Measurements from ENCODE around the gene CCL24.
"Not testable (repeated sequence)": the region's sequence is repeated elsewhere in the genome, so short reads cannot be mapped to it uniquely, and the experiment has no call there.

The CCL24 gene

DNA sequence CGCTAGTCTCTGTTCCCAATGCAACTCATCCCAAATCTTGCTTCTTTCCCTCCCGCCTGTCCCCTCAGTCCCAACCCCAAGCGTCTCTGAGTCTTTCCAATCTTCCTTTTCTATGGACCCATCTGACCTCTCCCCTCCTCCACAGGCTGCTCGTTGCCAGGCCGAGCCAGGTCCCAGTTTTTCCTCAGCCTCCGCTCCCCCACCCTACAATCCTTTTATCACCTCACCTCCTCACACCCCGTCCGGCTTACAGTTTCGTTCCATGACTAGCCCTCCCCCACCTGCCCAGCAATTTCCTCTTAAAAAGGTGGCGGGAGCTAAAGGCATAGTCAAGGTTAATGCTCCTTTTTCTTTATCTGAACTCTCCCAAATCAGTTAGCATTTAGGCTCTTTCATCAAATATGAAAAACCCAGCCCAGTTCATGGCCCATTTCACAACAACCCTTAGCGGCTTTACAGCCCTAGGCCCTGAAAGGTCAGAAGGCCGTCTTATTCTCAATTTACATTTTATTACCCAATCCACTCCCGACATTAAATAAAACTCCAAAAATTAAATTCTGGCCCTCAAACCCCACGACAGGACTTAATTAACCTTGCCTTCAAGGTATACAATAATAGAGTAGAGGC lies 32.8 kb downstream of the CCL24 start:
- not testable (repeated sequence) for DNase-seq (ENCODE audit: low spot score)

DNA sequence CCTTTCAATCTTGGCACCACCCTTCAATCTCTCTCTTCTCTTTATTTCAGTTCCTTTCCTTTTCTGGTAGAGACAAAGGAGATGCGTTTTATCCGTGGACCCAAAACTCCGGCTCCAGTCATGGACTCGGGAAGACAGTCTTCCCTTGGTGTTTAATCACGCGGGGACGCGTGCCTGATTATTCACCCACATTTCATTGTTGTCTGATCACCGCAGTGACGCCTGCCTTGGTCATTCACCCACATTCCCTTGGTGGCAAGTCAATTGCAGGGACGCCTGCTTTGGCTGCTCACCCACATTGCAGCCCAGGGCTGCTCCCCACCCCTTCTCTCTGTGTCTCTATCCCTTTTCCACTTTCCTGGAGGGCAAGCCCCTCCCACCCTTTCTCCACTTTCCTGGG lies 34.1 kb downstream of the CCL24 start:
- DNase-seq (ENCODE audit: low spot score) = not testable (repeated sequence)

DNA sequence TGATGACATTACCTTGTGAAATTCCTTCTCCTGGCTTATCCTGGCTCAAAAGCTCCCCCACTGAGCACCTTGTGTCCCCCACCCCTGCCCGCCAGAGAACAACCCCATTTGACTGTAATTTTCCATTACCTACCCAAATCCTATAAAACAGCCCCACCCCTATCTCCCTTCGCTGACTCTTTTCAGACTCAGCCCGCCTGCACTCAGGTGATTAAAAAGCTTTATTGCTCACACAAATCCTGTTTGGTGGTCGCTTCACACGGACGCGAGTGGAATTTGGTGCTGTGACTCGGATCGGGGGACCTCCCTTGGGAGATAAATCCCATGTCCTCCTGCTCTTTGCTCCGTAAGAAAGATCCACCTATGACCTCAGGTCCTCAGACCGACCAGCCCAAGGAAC lies 34.6 kb downstream of the CCL24 start:
- not testable (repeated sequence) for DNase-seq (ENCODE audit: low spot score)

DNA sequence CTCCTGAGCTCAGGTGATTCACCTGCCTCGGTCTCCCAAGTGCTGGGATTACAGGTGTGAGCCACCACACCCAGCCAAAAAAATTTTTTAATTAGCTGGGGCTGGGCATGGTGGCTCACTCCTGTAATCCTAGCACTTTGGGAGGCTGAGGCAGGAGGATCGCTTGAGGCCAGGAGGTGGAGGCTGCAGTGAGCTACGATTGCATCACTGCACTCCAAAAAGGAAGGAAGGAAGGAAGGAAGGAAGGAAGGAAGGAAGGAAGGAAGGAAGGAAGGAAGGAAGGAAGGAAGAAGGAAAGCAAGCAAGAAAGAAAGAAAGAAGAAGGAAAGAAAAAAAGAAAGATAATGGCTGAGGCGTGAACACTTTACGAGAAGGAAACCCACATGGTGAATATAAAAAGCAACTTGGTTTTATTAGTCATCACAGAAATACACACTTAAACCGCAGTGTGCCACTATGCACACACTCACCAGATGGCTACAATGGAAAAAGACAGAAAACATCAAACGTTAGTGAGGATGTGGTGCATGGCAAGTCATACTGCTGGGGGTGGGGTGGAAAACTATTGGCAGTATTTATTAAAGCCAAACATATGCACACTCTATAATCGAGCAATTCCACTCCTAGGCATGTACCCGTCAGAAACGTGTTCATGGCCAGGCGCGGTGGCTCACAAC lies 37.2 kb downstream of the CCL24 start:
- DNase-seq (ENCODE audit: low spot score) = peak; percentile 48

DNA sequence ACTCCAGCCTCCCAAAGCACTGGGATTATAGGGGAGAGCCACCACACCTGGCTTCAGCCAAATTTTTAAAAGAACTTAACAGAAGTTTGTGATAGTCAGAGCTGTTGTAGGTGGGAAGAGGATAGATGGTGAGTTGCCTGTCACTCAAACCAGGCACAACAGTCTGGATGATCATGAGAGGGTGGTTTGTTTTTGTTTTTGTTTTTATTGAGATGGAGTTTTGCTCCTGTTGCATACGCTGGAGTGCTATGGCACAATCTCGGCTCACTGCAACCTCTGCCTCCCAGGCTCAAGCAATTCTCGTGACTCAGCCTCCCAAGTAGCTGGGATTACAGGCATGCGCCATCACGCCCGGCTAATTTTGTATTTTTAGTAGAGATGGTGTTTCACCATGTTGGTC lies 39.6 kb downstream of the CCL24 start:
- not testable (repeated sequence) for DNase-seq (ENCODE audit: low spot score)

DNA sequence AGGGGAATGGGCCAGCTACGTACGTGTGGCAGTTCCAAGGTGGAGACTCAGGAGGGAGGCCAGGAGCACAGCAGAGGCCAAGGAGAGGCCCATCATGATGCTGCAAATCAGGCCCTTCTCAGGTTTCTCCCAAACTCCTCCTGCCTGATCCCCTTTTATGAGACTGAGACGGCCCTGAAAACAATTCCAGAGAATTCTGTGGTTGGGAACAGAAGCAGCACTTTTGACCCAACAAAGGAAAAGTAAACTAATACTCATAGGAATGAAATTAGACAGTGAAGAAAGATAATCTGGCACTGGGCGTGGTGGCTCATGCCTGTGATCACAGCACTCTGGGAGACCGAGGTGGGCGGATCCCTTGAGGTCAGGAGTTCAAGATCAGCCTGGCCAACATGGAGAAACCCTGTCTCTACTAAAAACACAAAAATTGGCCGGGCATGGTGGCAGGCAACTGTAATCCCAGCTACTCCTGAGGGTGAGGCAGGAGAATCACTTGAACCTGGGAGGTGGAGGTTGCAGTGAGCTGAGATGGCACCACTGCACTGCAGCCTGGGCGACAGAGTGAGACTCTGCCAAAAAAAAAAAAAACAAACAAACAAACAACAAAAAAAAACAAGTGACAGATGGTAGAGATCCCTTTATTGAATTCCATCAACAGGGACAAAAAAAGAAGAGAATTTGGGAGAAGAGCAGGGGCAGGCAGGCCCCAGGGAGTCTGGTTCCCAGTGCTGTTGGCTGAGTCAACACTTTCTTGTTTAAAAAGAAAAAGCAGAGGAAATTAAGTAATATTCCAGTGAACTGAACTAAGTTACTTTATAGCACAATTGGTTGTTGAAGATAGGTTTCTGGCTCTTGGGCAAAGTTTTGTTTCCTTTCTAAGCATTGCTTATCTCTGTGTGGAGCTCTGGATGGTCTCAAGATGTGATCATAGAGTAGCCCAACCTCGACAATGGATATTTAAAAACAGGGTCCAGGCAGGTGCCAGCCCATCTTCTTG lies 41.2 kb downstream of the CCL24 start, which contains the start of gene CCL26:
Gene CCL26, minus strand, starts transcription at position 131 of the 997 bp plus-strand sequence. Its CDS starts 35 bp downstream, at position 96.
- DNase-seq (ENCODE audit: low spot score) = no peak

DNA sequence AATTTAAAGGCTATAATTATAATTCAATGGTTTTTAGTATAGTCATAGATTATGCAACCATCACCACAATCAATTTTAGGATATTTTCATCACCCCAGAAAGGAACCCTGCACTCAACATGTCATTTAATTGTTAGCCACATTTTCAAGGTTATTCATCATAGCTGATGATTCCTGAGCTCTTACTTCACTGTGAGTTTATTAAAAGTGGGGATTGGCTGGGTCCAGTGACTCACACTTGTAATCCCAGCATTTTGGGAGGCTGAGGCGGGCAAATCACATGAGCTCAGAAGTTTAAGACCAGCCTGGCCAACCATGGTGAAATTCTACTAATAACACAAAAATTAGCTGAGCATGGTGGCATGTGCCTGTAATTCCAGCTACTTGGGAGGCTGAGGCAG lies 42.4 kb downstream of the CCL24 start:
- no peak for DNase-seq (ENCODE audit: low spot score)

DNA sequence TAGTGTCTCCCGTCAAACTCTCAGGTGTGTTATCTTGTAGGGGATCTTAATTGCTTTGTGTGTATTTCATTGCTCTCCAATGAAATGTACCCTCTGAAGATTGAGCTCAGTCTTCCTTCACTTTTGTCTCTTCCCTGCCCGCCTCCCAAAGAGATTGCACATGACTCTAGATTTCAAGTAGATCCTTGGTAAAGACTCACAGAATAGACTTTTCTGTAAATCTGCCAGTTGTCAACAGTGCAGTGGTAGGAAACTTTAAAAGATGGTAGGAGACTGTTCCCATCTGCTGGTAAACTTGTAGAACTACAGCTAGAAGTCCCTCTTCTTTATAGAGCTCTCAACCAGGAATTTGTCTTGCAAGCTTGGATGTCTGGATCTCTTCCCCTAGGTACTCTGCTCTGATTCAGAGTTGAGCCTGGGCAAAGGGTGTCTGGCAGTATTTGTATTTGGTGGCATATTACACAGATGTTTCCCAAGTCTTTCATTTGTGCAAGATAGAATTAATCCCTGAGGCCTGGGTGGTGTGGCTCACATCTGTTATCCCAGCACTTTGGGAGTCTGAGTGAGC lies 51.2 kb downstream of the CCL24 start:
- DNase-seq (ENCODE audit: low spot score) = peak; percentile 96

DNA sequence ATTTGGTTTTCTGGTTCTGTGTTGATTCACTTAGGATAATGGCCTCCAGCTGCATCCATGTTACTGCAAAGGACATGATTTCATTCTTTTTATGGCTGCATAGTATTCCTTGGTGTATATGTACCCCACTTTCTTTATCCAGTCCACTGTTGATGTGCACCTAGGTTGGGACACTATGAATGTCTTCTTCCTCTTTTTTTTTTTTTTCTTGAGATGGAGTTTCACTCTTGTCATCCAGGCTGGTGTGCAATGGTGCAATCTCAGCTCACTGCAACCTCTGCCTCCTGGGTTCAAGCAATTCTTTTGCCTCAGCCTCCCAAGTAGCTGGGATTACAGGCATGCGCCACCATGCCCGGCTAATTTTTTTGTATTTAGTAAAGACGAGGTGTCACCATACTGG lies 51.8 kb downstream of the CCL24 start:
- not testable (repeated sequence) for DNase-seq (ENCODE audit: low spot score)
